Brain microvascular endothelial cell (primary cell): ENCODE results near the gene STK32C.
"Not testable (repeated sequence)": the region's sequence is repeated elsewhere in the genome, so short reads cannot be mapped to it uniquely, and the experiment has no call there.

ENCODE experiments used
- DNase-seq: peaks from one replicate; pipeline ENCODE4 v3.0.0-alpha.2; 2020
- H3K27ac ChIP-seq: fragments of 250-450 bp; sonication (Bioruptor Pico); 2 replicates; pipeline ENCODE4 v1.5.1; 2020; ENCODE audit warnings: mild to moderate bottlenecking, moderate library complexity
- H3K27me3 ChIP-seq: fragments of 250-450 bp; sonication (Bioruptor Pico); replicated peaks from 2 replicates; pipeline ENCODE4 v1.5.1; 2020; ENCODE audit warnings: mild to moderate bottlenecking
- H3K36me3 ChIP-seq: fragments of 250-450 bp; sonication (Bioruptor Pico); replicated peaks from 2 replicates; pipeline ENCODE4 v1.5.1; 2020; ENCODE audit warnings: mild to moderate bottlenecking
- H3K4me3 ChIP-seq: 2 replicates; pipeline ENCODE4 v1.5.1; 2011; ENCODE audit warnings: low read depth, mild to moderate bottlenecking, control low read depth, low read length, moderate library complexity
- in situ Hi-C: cut with HindIII; loops from 2 replicates; pipeline ENCODE4 v1.10.0; 2017; ENCODE audit warnings: low sequenced_read_pairs, low pct_ligation_motif_present
- TF ChIP-seq, protein P1 (sequence below): IDR thresholded peaks from 2 replicates; pipeline ENCODE4 v1.5.1; 2011; ENCODE audit warnings: low read depth, mild to moderate bottlenecking, moderate library complexity, low read length, control low read depth, inconsistent platforms; ENCODE audit errors: missing control alignments

Gene STK32C

DNA sequence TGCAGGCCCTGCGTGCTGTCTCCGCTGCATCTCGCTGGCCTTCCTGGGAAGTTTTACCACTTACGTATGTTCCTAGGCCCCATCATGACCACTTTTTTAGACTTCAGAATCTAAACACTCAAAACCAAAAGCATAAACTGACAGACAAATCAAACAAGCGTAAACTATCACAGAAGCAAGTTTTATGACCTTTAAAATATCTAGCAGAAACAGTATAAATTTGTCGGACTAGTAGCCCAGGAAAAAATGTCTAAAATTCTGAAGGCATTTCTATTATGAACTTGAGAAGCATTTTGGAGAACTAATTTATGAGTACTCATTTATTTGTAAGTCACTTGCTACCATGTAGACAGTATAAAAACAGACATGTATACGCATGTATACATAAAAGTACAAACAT, 34.8 kb upstream of the STK32C start:
- no peaks in the 10 kb centered on the region for H3K36me3 ChIP-seq

DNA sequence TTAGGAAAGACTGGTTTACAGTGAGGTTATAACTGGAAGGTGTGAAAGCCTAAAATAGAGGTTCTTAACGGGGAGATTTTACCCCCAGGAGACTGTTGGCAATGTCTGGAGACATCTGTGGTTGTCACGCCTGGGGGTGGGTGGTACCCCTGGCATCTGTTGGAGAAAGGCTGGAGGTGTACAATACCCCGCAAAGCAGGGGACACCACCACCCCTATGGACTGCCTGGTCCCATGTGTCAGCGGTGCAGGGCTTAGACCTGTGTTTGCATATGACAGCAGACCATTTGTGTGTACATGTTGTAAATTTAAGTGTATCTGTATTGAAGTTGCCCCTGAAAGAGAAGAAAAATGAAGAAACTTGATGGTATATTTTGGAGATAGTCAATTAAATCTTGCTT, 34.0 kb upstream of the STK32C start:
- Histone ChIP-seq H3K27me3 (no peaks in the 10 kb centered on the region), H3K4me3 (no peak overlapping the region), H3K27ac (no peak overlapping the region), H3K36me3 (no peaks in the 10 kb centered on the region)
- in situ Hi-C loops = no loop called here
- DNase-seq = no peak
- TF ChIP-seq, protein P1, sequence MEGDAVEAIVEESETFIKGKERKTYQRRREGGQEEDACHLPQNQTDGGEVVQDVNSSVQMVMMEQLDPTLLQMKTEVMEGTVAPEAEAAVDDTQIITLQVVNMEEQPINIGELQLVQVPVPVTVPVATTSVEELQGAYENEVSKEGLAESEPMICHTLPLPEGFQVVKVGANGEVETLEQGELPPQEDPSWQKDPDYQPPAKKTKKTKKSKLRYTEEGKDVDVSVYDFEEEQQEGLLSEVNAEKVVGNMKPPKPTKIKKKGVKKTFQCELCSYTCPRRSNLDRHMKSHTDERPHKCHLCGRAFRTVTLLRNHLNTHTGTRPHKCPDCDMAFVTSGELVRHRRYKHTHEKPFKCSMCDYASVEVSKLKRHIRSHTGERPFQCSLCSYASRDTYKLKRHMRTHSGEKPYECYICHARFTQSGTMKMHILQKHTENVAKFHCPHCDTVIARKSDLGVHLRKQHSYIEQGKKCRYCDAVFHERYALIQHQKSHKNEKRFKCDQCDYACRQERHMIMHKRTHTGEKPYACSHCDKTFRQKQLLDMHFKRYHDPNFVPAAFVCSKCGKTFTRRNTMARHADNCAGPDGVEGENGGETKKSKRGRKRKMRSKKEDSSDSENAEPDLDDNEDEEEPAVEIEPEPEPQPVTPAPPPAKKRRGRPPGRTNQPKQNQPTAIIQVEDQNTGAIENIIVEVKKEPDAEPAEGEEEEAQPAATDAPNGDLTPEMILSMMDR = no peak

More for the DNA sequence above, 34.8 kb upstream of the STK32C start:
- no peak overlapping the region for H3K27ac ChIP-seq
- DNase-seq = no peak
- in situ Hi-C loops = no loop called here
- TF ChIP-seq, protein P1 = no peak
- no peaks in the 10 kb centered on the region for H3K27me3 ChIP-seq
- H3K4me3 ChIP-seq = no peak overlapping the region

DNA sequence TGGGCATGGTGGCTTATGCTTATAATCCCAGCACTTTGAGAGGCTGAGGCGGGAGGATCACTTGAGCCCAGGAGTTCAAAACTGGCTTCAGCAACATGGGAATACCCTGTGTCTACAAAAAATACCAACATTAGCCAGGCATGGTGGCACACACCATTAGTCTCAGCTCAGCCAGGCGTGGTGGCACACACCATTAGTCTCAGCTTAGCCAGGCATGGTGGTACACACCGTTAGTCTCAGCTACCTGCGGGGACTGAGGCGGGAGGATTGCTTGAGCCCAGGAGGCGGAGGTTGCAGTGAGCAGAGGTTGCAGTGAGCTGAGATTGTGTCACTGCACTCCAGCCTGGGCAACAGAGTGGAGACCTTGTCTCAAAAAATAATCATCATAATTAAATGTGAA, 33.3 kb upstream of the STK32C start:
- H3K4me3 ChIP-seq = no peak overlapping the region
- no peaks in the 10 kb centered on the region for H3K27me3 ChIP-seq
- DNase-seq = no peak
- H3K36me3 ChIP-seq = no peaks in the 10 kb centered on the region
- TF ChIP-seq, protein P1 = no peak
- in situ Hi-C loops = no loop called here
- no peak overlapping the region for H3K27ac ChIP-seq

DNA sequence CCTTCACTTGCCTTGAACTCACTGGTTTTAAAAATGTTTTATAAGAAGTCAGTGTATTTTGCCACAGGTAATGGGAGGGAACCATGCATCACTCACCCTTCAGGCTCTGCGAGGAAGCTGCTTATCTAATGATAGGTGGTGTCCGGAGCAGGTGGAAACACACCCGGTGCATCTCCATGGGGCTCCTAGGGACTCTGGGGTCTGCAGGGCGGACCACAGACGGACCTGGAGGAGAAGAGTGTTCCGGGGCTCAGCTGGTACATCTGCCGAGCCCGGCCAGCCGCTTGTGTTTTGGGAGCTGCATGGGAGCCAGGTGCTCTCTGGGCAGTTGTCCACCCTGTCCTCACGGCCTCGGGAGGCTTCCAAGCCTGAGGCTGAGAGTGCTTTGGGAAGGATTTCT, 31.5 kb upstream of the STK32C start:
- Histone ChIP-seq H3K27me3 (no peaks in the 10 kb centered on the region), H3K27ac (no peak overlapping the region), H3K4me3 (no peak overlapping the region), H3K36me3 (no peaks in the 10 kb centered on the region)
- TF ChIP-seq, protein P1 = no peak
- in situ Hi-C loops = no loop called here
- DNase-seq = no peak

DNA sequence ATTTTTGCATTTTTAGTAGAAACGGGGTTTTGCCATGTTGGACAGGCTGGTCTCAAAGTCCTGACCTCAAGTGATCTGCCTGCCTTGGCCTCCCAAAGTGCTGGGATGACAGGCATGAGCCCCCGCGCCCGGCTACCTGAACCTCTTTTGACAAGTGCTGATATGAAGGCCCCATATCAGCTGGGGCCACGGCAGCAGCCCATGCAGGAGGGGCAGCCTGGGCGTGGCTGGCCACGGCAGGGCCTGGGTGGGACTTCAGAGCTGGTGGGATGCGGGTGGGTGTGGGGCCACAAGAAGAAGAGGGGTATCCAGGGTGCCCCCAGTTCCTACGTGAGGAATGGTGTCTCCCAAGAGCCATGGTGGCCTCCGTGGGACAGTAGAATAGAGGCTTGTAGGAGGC, 31.1 kb upstream of the STK32C start:
- in situ Hi-C loops = no loop called here
- no peaks in the 10 kb centered on the region for H3K27me3 ChIP-seq
- no peaks in the 10 kb centered on the region for H3K36me3 ChIP-seq
- H3K27ac ChIP-seq = no peak overlapping the region
- no peak overlapping the region for H3K4me3 ChIP-seq
- no peak for DNase-seq
- TF ChIP-seq, protein P1 = no peak

DNA sequence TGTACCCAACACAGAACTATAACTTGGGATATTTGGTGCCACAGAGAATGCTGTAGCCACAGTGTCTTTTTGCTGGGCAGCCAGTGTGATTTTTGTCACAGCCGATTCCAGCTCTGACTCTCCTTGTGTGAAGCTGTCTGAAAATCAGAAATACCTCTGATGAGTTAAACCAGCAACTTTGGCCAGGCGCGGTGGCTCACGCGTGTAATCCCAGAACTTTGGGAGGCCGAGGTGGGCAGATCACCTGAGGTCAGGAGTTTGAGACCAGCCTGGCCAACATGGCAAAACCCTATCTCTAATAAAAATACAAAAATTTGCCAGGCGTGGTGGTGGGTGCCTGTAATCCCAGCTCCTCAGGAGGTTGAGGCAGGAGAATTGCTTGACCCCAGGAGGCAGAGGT, 30.1 kb upstream of the STK32C start:
- in situ Hi-C loops, H3K4me3 ChIP-seq, H3K36me3 ChIP-seq, DNase-seq, H3K27ac ChIP-seq, H3K27me3 ChIP-seq: not testable (repeated sequence)
